B cell (primary cell): ENCODE data around the gene CETN3. TPM values are rescaled to one million over a fixed set of nuclear protein-coding genes. Genes with fewer than 3 reads are reported as not detected.

Experiments
- ATAC-seq: fragments of 200-7000 bp; cut with Tn5 transposase; one replicate; pipeline ENCODE4 v1.10.0; 2021; ENCODE audit warnings: low read depth, mild to moderate bottlenecking, moderate number of reproducible peaks, moderate library complexity
- CTCF ChIA-PET: fragments of 350-600 bp; sonication (Branson Sonifier 250); formaldehyde crosslinking; loops from one replicate; lab custom pipeline; 2021; ENCODE audit warnings: antibody characterized with exemption, inconsistent platforms; lab: Charles Lee
- POLR2A ChIA-PET: fragments of 350-600 bp; sonication (Branson Sonifier 250); formaldehyde crosslinking; loops from one replicate; lab custom pipeline; 2021; ENCODE audit warnings: antibody characterized with exemption; lab: Charles Lee
- DNase-seq: peaks from one replicate; pipeline ENCODE4 v3.0.0; 2013
- H2AFZ ChIP-seq: 2 replicates; pipeline ENCODE4 v1.6.1; 2012; ENCODE audit warnings: mild to moderate bottlenecking, low read depth, low read length; ENCODE audit not compliant: insufficient read depth, poor library complexity, severe bottlenecking
- H3K27ac ChIP-seq, 2 donors: 1 replicate in 1 of 2; 2 replicates in 1 of 2; pipeline ENCODE4 v1.5.1; 2012 to 2013; ENCODE audit warnings: low read length in 2 of 2, mild to moderate bottlenecking in 2 of 2, moderate library complexity in 1 of 2
- H3K27me3 ChIP-seq, 4 experiments: fragments of 200-600 bp in 1 of 4; sonication (generic) in 1 of 4; replicated peaks in 1 of 4; 1 replicate in 2 of 4; 2 replicates in 2 of 4; pipeline versions ENCODE4 v1.6.1 to v1.7.0; 2013 to 2016; ENCODE audit warnings: low read length in 3 of 4, mild to moderate bottlenecking in 2 of 4, mixed read lengths in 1 of 4, moderate library complexity in 1 of 4; ENCODE audit not compliant: insufficient read depth in 4 of 4, control insufficient read depth in 3 of 4; ENCODE audit errors: control extremely low read depth in 1 of 4
- H3K36me3 ChIP-seq, 2 experiments: replicated peaks in 1 of 2; 1 replicate in 1 of 2; 2 replicates in 1 of 2; pipeline versions ENCODE4 v1.6.1 to v1.7.1; 2013; ENCODE audit warnings: low read length in 1 of 2; ENCODE audit not compliant: insufficient read depth in 2 of 2, control insufficient read depth in 1 of 2; ENCODE audit errors: control extremely low read depth in 1 of 2, extremely low read depth in 1 of 2
- H3K4me1 ChIP-seq, 2 donors: fragments of 200-600 bp in 1 of 2; sonication (generic) in 1 of 2; 1 replicate in 1 of 2; 2 replicates in 1 of 2; pipeline versions ENCODE4 v1.5.1 to v1.6.1; 2013 to 2017; ENCODE audit warnings: low read length in 2 of 2; ENCODE audit not compliant: control insufficient read depth in 2 of 2, insufficient read depth in 2 of 2
- H3K4me2 ChIP-seq: replicated peaks from 2 replicates; pipeline ENCODE3; 2012; ENCODE audit warnings: mild to moderate bottlenecking, low read depth, low read length; ENCODE audit not compliant: poor library complexity, severe bottlenecking
- H3K4me3 ChIP-seq, 5 experiments: fragments of 200-600 bp in 1 of 5; sonication (generic) in 1 of 5; 1 replicate in 3 of 5; 2 replicates in 2 of 5; pipeline versions ENCODE4 v1.5.1 to v1.7.0; 2011 to 2016; ENCODE audit warnings: low read length in 4 of 5, mild to moderate bottlenecking in 4 of 5, low read depth in 2 of 5, control low read depth in 1 of 5, moderate library complexity in 1 of 5; ENCODE audit not compliant: insufficient read depth in 1 of 5; ENCODE audit errors: control extremely low read depth in 1 of 5, extremely low read depth in 1 of 5
- H3K79me2 ChIP-seq: fragments of 200-600 bp; sonication (generic); one replicate; pipeline ENCODE4 v1.6.0; 2016; ENCODE audit warnings: low read length; ENCODE audit not compliant: control insufficient read depth, insufficient read depth
- H3K9ac ChIP-seq: fragments of 200-600 bp; sonication (generic); 2 replicates; pipeline ENCODE4 v1.6.1; 2017; ENCODE audit warnings: mild to moderate bottlenecking, low read length, moderate library complexity
- H3K9me3 ChIP-seq, 3 donors: one replicate each; pipeline versions ENCODE4 v1.6.1 to v1.7.1; 2013; ENCODE audit warnings: low read length in 2 of 3; ENCODE audit not compliant: control insufficient read depth in 2 of 3, insufficient read depth in 1 of 3; ENCODE audit errors: control extremely low read depth in 1 of 3
- H4K20me1 ChIP-seq: 2 replicates; pipeline ENCODE4 v1.6.0; 2012; ENCODE audit warnings: mild to moderate bottlenecking, low read length; ENCODE audit not compliant: insufficient read depth, control insufficient read depth, poor library complexity, severe bottlenecking
- H3K27ac Mint-ChIP-seq: one replicate; pipeline ENCODE4 v1.8.0; 2021; ENCODE audit warnings: mixed read lengths
- H3K27me3 Mint-ChIP-seq: one replicate; pipeline ENCODE4 v1.8.0; 2021; ENCODE audit warnings: mixed read lengths
- H3K4me1 Mint-ChIP-seq: one replicate; pipeline ENCODE4 v1.8.0; 2021; ENCODE audit warnings: mixed read lengths
- H3K4me3 Mint-ChIP-seq: one replicate; pipeline ENCODE4 v1.8.0; 2021; ENCODE audit warnings: mixed read lengths
- H3K9me3 Mint-ChIP-seq: one replicate; pipeline ENCODE4 v1.8.0; 2022; ENCODE audit warnings: mixed read lengths; ENCODE audit not compliant: insufficient read depth
- CTCF ChIP-seq: fragments of 200-600 bp; IDR thresholded peaks from one replicate; pipeline ENCODE4 v1.8.0; 2022; ENCODE audit warnings: antibody characterized with exemption, mild to moderate bottlenecking
- EZH2 ChIP-seq: IDR thresholded peaks from 2 replicates; pipeline ENCODE4 v1.6.1; 2012; ENCODE audit warnings: borderline replicate concordance, low read depth, mild to moderate bottlenecking, moderate library complexity, low read length; ENCODE audit not compliant: insufficient read depth, poor library complexity, severe bottlenecking
- WGBS: methylation state at CpG from one replicate; pipeline ENCODE4 v1.1.5; 2013; ENCODE audit warnings: missing lambda C conversion rate; ENCODE audit not compliant: insufficient coverage; 5-methylcytosine and 5-hydroxymethylcytosine counted together
- intact Hi-C: fragments of 100-400 bp; cut with micrococcal nuclease; formaldehyde crosslinking; loops from one replicate; pipeline ENCODE4 v1.10.0; 2022
- polyA plus RNA-seq: library from polyadenylated mRNA; depleted of rRNA; stranded (reverse); fragments of >200 nt; gene quantifications from 2 replicates; pipeline ENCODE4 v1.2.3, GENCODE V29; 2012
- total RNA-seq, 2 donors: library from RNA; stranded (reverse); fragments of 120-200 nt in 1 of 2; gene quantifications; 1 replicate in 1 of 2; 2 replicates in 1 of 2; pipeline versions ENCODE4 v1.2.3 to v1.2.4, GENCODE V29; 2013 to 2022

Gene CETN3
- total and polyA plus RNA-seq, 2 donors (not counting 1 experiment from before 2014, with no cell fraction given) = 1.5 to 18.0 TPM

GRCh38 chr5:90387508-90387907 is 22.0 kb downstream of the CETN3 start:
- CTCF ChIA-PET = interaction anchor here (1.2 to 3.2 kb wide), 3 partner anchors 9 to 1659 kb away, joined by 3 to 15 read pairs (median 6); no protein-coding TSS in a partner anchor
- Mint-ChIP-seq H3K4me3 (no peak overlapping the region), H3K27ac (no peak overlapping the region), H3K9me3 (no peaks in the 10 kb centered on the region), H3K4me1 (no peaks in the 10 kb centered on the region), H3K27me3 (peaks cover 7% of the 10 kb centered on the region)
- POLR2A ChIA-PET = no interaction called here
- Histone ChIP-seq H3K9ac (no peak overlapping the region), H3K27me3 (peaks cover 0 to 3% (median 0%) of the 10 kb centered on the region in 4 experiments), H4K20me1 (no peaks in the 10 kb centered on the region), H3K4me2 (no peak overlapping the region), H3K36me3 (peaks cover under 1 to 3% of the 10 kb centered on the region in 2 experiments), H3K9me3 (no peaks in the 10 kb centered on the region), H3K4me1 (no peaks in the 10 kb centered on the region), H3K79me2 (no peaks in the 10 kb centered on the region), H3K27ac (no peak overlapping the region), H3K4me3 (no peak overlapping the region), H2AFZ (no peak overlapping the region)
- no CpG with 5 or more reads among the region's 3 CpGs for WGBS
- TF ChIP-seq CTCF (no peak), EZH2 (no peak)
- ATAC-seq = no peak
- intact Hi-C loops = loop anchor here (5.0 kb wide), 1 partner anchor 1660 kb away; no protein-coding TSS in a partner anchor
- no peak for DNase-seq

- no peaks in the 10 kb centered on the region for H3K79me2 ChIP-seq
- no peak overlapping the region for H3K27ac ChIP-seq
- no peaks in the 10 kb centered on the region for H3K9me3 Mint-ChIP-seq
- H3K4me3 ChIP-seq = no peak overlapping the region
- intact Hi-C loops = loop anchor here (5.0 kb wide), 1 partner anchor 1659 kb away; no protein-coding TSS in a partner anchor
- ChIA-PET CTCF (interaction anchor here (1.0 to 3.2 kb wide), 4 partner anchors 8 to 1696 kb away, joined by 3 to 15 read pairs (median 6); no protein-coding TSS in a partner anchor), POLR2A (no interaction called here)
- no peak overlapping the region for H3K9ac ChIP-seq
- no peak overlapping the region for H3K4me3 Mint-ChIP-seq
- ATAC-seq (no peak), DNase-seq (peak; percentile 30)
- H3K36me3 ChIP-seq = no peaks in the 10 kb centered on the region
- no peaks in the 10 kb centered on the region for H3K4me1 ChIP-seq
- no peaks in the 10 kb centered on the region for H3K9me3 ChIP-seq
- WGBS = no CpG with 5 or more reads among the region's 1 CpG
- peaks cover 0 to 3% (median 0%) of the 10 kb centered on the region in 4 experiments for H3K27me3 ChIP-seq
- no peak overlapping the region for H2AFZ ChIP-seq
- no peaks in the 10 kb centered on the region for H3K4me1 Mint-ChIP-seq
- no peak overlapping the region for H3K4me2 ChIP-seq
- no peaks in the 10 kb centered on the region for H4K20me1 ChIP-seq
- TF ChIP-seq EZH2 (no peak), CTCF (peak; percentile 81)
- H3K27ac Mint-ChIP-seq = no peak overlapping the region
- H3K27me3 Mint-ChIP-seq = peaks cover 7% of the 10 kb centered on the region
Observed at GRCh38 chr5:90386099-90386710, 23.4 kb downstream of the CETN3 start.
